GM13977 (cell line): ENCODE measurements around the gene CUEDC1.

Experiments
- DNase-seq: peaks from one replicate; pipeline ENCODE4 v3.0.0; 2012; ENCODE audit warnings: low spot score
- CTCF ChIP-seq: IDR thresholded peaks from 2 replicates; pipeline ENCODE4 v1.5.1; 2012; ENCODE audit warnings: mild to moderate bottlenecking, control low read depth; ENCODE audit not compliant: insufficient read depth; ENCODE audit errors: extremely low read depth, missing control alignments
- in situ Hi-C: fragments of 300-500 bp; cut with MboI; formaldehyde crosslinking; loops from one replicate; pipeline ENCODE4 v1.12.0; 2022; ENCODE audit warnings: low sequenced_read_pairs, low pct_unique_long_range_greater_than_20kb, mixed read lengths, inconsistent platforms; ENCODE audit not compliant: unreplicated experiment

The CUEDC1 gene

GRCh38 chr17:57858838-57859237 is 96.4 kb downstream of the CUEDC1 start:
- no peak for DNase-seq
- in situ Hi-C loops: loop anchor here (10.0 kb wide), 2 partner anchors 146 to 246 kb away; partner anchors contain the start of gene SRSF1
- no peak for TF ChIP-seq CTCF

- in situ Hi-C loops: loop anchor here (10.0 kb wide), 2 partner anchors 148 to 248 kb away; partner anchors contain the start of gene SRSF1
- DNase-seq: no peak
- no peak for TF ChIP-seq CTCF
Measured at GRCh38 chr17:57856792-57857620, 98.2 kb downstream of the CUEDC1 start.

- TF ChIP-seq CTCF: no peak
- DNase-seq: no peak
- in situ Hi-C loops: loop anchor here (10.0 kb wide), 2 partner anchors 149 to 249 kb away; partner anchors contain the start of gene SRSF1
Measured at GRCh38 chr17:57855391-57856035, 99.7 kb downstream of the CUEDC1 start.

GRCh38 chr17:57853695-57854094 is 101.5 kb downstream of the CUEDC1 start:
- in situ Hi-C loops: loop anchor here (10.0 kb wide), 2 partner anchors 151 to 251 kb away; partner anchors contain the start of gene SRSF1
- no peak for DNase-seq
- no peak for TF ChIP-seq CTCF

- in situ Hi-C loops: loop anchor here (10.0 kb wide), 2 partner anchors 152 to 252 kb away; partner anchors contain the start of gene SRSF1
- no peak for TF ChIP-seq CTCF
- no peak for DNase-seq
Measured at GRCh38 chr17:57852955-57853328, 102.3 kb downstream of the CUEDC1 start.

GRCh38 chr17:57852092-57852954 is 102.9 kb downstream of the CUEDC1 start:
- DNase-seq: no peak
- in situ Hi-C loops: loop anchor here (10.0 kb wide), 2 partner anchors 152 to 252 kb away; partner anchors contain the start of gene SRSF1
- TF ChIP-seq CTCF: no peak
